NCI-H1694 (cell line): ENCODE data around the gene FBXW4.
A peak's percentile ranks its signal among the peaks of the same experiment; 100 is the strongest.
"Not testable (repeated sequence)": the region's sequence is repeated elsewhere in the genome, so short reads cannot be mapped to it uniquely, and the experiment has no call there.

Source experiments
- DNase-seq: peaks from one replicate; lab custom pipeline; 2025; lab: John Stamatoyannopoulos, UW

FBXW4 gene

DNA sequence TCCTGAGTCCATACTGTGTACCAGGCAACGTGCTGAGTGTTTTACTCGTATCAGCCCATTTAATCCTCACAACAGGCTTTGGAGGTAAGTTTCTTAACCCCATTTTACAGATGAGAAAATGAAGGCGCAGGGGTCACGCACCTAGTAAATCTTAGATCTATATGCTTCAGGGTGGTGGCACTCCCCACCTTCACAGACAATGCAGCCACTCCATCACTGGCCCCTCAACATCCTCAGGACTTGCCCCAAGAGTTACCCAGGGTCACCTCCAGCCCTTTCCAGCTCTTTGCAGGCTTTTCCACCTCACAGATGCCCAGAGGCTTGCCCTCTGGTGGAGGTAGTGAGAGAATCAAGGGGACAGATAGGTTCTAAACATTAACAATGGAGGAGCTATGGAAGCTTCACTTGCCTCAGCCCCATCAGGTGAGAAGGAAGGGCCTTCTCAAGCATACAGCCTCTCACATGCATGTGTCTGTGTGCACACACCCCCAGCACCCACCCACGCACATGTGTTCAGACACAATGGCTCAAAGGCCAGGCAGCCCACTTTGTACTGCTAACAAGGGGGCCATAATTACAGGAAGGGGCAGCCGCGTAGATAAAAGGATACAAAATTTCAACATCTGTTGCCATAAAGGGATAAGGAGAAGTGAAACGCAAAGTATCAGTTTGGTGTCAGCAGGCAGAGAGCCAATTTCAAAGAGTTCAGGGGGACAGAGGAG, 77.7 kb downstream of the FBXW4 start:
- no peak for DNase-seq

DNA sequence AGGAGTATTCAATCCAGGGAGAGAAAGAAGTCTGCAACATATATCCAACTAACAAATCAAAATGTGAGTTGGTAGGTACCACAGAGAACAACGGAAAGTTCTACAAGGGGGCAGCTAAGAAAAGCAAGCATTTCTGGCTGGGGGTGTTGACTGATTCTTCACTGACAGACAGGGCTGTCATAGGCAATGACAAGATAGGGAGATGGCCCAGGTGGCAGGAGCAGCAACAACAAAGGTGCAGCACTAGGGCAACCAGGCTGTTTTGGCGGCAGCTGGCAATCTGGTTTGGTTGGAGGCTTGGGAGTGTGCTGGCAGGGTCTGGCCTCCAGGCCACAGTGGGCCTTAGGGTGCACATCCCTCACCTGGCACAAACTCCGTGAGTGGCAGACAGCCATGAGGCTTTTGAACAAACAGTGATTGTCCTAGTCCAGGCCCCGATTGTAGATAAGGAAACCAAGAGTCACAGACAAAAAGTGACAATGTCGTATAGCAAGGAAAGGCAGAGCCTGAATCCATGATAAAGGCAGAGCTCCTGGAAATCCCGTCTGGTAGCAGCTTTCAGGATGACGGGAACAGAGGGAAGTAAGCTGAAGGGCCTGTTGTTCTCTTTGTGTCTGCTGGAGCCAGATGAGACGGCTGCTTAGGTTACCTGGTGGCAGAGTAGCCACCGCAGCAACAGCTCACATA, 78.4 kb downstream of the FBXW4 start:
- no peak for DNase-seq

DNA sequence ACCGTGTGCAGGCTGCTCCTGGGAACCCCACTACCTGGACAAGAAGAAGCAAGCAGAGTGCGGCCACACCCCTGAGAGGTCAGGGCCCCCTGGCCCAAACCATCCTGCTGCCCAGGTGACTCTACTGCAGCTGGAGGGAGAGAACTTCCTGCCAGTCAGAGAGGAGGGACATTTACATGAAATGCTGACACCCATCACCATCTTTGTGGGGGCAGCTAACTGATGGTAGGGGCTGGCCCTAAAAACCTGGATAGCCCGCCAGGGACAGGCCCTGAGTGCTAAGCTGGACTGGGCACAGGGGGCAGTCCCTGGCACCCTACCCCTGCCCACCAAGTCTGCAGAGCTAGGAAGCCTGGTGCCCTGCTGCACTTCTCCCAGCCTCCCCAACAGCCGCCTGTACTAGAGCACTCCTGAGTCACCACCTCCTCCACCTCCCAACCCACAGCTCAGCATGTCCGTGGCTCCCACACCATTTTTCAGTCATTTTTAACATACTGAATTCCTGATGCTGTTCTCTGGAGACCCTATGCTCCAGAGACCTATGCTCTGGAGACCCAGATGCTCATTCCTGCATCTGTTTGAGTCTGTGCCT, 79.3 kb downstream of the FBXW4 start:
- DNase-seq, result no peak

DNA sequence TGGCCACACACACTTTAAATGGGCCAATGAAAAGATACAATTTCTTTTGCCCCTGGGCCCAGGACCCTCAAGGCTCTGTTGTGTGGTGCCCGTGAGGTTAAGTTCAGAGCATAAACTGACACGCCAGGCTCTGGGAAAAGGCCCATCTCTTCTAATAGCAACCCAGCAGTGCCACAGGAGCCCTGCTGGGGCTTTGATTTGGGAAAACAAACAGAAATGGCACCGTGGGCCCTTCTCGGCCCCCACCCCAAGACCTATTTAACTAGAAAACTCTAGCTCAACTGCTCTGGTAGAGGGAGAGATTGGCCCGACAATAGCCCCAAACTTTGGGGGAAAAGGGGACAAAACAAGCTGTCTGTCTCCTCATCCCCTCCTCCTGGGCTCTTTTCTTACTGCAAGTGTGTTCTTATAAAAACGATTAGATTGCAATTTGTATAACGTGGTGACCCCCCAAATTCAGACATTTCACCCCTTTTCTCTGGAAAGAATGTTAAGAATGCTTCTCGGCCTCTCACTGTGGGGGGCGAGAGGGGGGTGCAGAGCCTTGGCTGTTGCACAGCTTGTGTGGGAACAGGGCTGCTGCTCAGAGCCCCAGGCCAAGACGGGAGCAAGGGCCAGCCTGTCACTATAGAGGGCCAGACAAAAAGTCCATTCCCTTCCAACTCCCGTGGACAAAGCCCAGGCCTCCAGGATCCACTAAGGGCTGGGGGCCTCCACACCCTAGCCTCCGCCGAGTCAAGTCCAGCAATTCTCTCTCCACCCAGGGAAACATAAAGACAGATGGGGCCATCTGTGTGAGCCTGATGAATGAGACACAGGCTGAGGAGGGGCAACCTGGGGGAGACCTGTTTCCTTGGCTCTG, 80.1 kb downstream of the FBXW4 start:
- no peak for DNase-seq

DNA sequence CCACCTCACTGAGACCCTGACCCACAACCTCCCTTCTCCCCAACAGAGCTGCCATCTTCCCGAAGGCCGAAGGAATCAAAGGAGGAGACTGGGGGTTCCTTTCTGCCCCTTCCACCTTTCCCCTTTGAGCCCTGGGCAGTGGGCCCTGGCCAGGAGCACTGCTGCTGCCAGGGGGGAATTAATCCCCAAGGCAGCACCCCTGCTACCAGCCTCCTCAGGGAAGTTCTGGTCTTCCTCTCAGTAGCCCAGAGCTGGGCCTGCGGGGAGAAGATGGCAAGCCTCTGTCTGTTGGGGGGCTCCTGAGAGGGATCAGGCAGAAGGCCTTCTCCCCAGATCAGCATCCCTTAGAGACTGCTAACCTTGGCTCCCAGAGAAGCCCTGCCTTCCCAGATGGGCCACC, 81.3 kb downstream of the FBXW4 start:
- no peak for DNase-seq

DNA sequence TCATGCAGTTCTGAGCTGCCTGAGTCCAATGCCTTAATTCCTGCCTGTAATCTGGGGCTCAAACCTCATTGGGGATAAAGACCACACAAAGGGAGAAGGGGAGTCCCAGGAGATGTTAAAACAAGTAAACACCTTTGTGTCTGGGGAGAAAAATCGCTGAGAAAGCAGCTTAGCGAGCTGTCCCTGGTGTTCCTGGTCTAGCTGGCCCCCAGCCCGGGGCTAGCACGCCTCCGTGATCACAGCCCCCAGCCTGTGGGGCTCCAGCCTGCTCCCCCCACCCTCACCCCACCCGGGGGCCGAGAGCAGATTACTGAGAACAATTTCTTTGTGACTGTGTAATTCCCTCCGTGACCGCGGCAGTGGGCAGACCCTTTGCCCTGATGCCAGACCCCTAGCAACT, 82.1 kb downstream of the FBXW4 start:
- DNase-seq, result no peak

DNA sequence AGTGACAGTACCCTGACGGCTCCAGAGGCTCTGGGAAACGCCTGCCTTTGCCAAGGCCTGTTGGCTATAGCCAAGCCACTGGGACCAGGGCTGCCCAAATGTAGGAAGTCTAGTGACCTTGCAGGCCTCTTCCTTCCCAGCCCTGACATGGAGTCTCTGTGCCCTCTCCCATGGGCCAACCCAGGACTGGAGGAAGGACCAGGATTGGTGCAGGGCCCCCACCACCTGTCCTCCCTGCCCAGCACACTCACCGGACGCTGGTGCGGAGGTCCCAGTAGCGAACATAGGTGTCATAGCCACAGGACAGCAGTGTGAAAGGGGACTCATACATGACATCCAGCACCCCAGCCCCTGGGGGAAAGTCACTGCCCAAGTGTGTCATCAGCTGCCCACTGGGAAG, 82.9 kb downstream of the FBXW4 start:
- no peak for DNase-seq

DNA sequence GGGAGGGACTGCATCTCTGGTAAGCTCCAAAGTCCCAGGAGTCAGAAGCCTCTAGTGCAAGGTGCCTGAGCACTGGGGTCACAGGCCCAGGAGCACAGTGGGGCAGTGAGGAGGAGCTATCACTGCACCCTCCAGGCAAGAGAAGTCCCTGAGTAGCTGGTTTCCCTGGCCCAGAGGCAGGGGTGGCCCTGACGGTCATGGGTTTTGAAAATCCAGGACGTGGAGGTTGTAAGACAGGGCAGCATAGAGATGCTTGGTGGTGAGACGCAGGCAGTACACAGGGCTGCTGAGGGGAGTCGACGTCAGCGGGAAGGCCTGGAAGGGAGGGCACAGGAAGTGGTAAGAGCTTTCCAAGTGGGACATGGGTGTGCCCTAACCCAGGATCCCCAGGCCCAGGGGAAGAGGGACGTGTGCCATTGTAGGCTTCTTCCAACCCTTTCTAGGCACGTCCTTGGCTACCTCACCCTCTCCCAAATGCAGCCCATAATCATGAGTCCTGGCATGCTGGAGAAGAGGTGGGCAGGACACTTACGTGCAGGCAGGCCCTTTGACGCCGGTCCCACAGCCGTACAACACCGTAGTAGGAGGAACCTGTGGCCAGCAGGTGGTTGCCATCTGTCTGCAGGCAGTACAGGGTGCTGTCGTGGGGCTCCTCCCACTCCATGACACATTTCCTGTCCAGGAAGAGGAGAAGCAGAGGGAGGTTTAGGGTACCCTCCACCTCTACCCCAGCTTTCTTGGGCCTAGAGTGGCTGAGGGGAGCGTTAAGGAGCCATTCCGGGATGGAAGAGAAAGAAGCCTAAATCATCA, 83.7 kb downstream of the FBXW4 start:
- no peak for DNase-seq

DNA sequence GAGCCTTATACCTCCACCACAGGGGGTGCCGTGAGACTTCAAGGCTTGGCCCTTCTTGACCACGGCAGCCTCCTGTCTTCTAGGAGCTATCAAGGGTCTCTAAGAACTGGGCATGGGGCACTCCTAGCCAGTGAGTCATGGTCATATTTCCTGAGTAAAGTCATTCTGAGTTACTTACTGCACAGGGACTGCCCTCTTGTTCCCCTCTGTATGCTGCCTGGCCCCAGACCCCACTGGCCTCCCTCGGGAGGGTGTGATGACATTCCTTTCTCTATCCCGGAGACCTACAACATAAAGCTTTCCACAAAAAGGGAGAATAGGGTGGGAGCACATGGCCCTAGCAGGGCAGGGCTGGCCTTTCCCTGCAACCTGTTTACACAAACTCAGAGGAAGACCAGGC, 85.5 kb downstream of the FBXW4 start:
- no peak for DNase-seq

DNA sequence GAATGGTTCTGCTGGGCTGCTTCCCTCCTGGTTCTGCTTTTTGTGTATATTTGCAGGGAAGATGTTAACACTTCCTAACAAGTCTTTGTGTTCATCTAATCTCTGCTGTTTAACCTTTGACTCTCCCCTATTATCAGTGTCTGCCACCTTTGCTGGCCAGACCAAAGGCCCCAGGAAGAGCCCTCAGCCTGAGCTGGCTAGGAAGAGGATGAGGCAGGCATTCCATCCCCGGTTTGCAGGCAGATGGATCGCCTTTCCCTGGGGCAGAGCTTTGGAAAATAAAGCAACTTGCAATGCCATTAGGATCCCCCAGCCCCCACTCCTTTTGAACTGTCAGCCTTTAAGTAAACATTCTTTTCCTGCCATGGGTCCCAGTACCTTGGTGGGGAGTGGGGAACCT, 87.8 kb downstream of the FBXW4 start:
- no peak for DNase-seq

DNA sequence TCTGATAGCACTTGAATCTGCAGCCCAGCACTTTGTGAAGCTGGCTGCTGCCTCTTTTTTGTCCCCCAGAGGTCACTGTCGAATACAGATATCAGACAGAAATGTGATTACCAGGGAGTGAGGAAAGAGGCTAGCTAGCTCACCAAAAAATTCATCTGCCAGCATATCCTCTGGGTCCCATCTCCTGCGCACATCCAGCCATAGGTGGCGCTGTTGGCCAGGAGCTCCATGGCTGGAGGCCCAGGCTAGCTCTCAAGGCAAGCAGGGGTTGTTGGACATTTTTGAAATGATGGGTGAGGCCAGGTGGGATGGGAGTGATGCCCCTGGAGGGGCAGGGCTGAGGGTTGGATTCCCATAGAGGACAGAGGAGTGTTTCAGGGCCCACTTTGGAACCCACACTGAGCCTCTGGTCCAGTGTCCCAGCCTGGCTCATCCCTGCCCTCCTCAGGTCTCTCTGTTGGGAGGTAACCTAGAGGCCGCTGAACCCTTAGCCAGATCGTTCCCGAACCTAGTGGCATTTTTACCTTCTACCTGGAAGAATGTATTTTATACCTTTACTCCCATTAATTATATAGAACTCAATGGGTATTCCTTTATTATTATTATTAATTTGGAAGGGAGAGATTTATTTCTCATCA, 92.1 kb downstream of the FBXW4 start:
- peak; percentile 91 for DNase-seq

DNA sequence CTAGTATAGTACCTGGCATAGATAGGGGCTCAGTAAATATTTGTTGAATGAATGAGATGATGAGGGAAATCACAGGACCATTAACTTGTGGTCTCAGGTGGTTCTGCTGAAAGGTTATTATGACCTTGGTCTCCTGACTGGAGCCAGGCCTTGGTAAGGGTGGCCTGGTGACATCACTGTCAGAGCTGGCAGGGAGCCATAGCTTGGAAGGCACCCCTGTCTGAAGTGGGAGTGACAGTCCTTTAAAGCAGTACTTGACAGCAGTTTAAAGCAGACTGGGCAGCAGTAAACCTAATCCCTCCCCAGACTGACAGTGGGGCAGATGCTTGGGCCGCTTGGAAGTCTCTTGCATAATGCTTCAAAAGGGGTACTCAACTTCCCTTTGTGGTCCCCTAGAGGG, 93.4 kb downstream of the FBXW4 start:
- no peak for DNase-seq

DNA sequence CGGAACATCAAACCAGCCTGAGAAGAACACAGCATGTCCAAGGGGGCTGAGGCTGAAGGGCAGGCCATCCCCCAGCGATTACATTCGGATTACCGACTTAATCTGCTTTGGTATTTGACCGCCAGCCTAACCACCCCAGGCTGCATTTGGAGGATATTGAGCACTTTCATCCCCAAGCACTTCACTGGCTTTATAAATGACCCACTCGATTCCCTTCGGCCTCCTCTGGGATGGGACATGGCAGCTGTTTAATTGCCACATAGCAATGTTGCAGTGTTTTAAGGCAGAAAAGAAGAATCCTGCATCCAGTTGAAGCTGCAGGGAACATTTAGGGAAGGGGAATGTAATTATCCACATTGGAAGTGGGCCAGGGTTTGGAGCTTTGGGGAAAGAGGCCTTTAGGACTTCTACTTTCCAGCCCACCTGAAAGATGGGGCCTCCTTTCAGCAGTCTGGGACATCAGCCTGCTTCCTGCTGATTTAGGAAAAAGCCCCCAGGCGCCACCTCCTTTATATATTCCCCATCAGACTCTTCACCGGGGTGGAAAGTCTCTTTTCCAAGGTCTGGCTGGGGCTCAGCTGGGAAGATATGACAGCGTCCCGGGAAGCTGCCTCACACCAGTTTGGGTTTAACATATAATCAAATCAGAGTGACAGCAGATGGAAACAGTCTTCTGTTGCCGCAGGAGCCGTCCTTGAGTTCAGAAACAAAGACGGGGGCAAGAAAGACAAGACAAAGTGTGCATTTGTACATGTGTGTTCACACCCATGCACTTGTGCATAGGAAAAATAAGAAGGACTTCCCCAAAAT, 97.7 kb downstream of the FBXW4 start:
- no peak for DNase-seq

DNA sequence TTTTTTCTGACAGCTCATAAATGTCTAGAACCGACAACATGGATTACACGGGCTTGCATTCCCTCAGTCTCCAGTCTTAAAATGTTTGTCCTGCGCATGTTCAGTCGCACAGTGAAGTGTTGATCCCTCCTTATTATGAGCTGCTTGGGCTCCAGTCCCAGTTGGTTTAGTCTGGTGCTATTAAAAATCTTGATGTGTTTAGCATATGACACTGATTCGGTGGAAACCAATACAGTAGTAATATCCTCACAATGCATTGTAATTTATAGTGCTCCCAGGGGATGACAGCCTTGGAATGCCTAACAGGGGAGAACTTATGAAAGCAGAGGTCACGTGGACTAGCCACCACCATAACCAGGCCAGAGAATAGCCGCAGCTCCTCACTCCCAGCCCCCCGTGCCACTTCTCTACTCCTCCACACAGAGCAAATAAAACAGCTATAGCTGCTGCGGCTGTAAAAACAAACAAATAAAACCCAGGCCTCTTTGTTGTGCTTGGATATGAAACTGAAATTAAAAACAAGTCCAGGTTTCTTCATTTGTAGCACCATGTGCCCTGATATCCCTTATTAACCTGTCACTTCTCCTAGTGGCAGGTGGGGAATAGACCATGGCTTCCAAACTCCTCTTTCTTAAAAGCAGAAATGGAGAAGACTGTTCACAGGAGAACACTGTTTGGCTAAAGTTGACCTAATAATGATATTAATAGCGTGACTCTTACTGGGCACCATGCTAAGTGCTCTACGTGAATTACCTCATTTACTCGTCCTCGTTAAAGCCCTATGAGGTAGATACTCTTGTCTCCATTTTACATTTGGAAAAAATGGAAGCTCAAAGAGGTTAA, 99.2 kb downstream of the FBXW4 start:
- no peak for DNase-seq

DNA sequence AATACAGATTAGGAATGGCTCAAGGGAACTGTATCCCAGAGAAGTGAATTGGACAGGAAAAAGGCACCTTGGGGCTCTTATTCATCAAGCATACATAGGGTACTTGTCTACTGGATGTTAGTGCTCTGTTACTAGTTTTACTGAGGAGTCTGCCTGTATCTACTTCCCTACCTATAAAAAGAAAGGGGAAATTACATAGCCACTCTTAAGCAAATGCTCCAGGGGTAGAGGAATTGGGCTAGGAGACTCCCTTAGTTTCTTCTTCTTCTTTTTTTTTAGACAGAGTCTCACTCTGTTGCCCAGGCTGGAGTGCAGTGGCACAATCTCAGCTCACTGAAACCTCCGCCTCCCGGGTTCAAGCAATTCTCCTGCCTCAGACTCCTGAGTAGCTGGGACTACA, 101.6 kb downstream of the FBXW4 start:
- not testable (repeated sequence) for DNase-seq

DNA sequence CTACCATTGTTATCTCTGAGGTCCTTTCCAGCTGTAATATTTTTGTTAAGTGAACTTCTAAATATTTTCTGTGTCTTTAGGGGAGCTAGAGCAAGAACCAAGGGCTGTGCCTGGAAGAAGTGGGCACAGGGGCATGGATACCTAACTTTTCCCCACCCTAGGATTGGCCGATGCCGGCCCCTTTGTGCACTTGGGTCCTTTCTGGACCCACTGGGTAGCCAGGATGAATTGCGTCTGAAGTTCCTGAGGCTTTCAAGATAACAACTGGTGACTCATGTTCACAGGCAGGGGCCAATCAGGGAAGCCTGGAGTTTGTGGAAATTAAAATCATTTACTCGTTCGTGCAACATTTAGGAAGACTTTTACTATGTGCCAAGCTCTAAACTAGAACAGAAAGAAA, 106.1 kb downstream of the FBXW4 start:
- DNase-seq, result no peak

DNA sequence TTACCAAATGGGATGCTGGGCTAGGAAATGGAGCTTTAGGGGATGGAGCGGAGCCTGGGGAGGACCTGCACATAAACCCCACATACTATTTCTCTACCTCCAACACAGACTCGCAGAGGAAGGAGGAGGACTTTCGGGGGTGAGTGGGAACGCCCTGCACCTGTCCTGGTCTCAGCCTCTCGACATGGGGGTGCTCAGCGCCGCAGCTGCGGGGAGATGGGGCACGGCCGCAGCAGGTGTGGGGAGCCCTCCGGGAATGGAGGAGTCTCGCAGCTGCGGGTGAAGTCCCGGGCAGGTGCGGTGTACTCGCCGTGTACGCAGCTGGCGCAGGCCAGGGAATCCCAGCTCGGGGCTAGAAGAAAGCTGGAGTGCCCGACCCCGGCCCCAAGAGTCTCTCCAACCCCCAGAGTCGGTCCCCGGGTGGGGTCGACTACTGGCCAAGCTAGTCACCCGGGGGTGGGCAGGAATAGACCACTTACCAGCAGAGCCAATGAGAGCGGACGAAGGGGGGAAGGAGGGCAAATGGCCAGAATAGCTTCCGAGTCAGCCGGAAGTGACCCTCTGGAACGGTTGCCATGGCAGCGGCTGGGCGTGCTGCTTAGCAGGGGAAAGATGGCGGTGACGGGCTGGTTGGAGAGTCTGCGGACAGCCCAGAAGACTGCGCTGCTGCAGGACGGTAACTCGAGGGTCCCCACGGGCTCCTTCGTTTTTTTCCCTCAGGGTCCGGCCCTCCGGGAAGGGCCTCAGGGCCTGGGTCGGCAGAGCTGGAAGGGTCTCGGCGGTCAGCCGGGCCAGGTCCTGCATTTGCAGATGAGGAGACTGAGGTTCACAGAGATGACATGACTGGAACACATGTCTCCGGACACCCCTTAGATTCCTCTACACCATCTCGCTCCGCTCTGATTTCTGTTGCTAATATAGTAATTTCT, 107.0 kb downstream of the FBXW4 start, which contains the start of the genes DPCD and POLL:
DPCD (plus strand) TSS at position 597 of the 929 bp plus-strand sequence; CDS start at position 613, 16 bp downstream.
POLL (minus strand) TSS at position 533 of the 929 bp plus-strand sequence. CDS start 897 bp downstream, outside the sequence.
- peak; percentile 83 for DNase-seq

DNA sequence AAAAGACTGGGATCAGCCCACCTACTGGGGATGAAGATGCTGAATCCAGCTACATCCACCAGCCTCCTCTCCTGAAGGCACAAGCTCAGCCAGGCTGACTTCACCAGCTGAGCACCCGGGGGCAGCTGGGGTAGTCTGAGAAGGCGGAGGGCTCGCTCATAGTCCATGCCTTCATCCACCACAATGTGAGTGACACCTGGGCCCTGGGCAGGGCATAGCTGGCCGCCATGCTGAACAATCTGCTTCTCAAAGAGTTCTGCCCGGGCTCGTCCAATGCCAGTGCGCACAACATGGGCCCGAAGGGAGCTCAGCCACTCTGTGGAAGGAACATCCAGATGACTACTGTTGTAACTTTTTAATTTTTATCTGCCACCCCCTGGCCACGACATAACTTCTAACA, 109.1 kb downstream of the FBXW4 start:
- no peak for DNase-seq
